Caco-2 (cell line): ENCODE measurements around the gene C2orf49. TPM values are rescaled to one million over a fixed set of nuclear protein-coding genes. Genes with fewer than 3 reads are reported as not detected.

Experiments
- BruUV-seq: library from RNA; stranded (reverse); fragments of 400-500 nt; replicated peaks from 2 replicates; lab custom pipeline; 2021; lab: Mats Ljungman, UMichigan
- CTCF ChIA-PET: fragments of 300-600 bp; sonication (Branson Sonifier 250); formaldehyde crosslinking; loops from one replicate; lab custom pipeline; 2022; ENCODE audit warnings: antibody characterized with exemption; lab: Charles Lee
- POLR2A ChIA-PET: fragments of 300-600 bp; sonication (Branson Sonifier 250); formaldehyde crosslinking; loops from one replicate; lab custom pipeline; 2022; ENCODE audit warnings: antibody characterized with exemption; lab: Charles Lee
- DNase-seq, 2 experiments: peaks; one replicate each; pipeline versions ENCODE4 v3.0.0 to v3.0.0-alpha.2; 2020 to 2022
- H3K27me3 ChIP-seq: replicated peaks from 2 replicates; pipeline ENCODE4 v1.6.0; 2011; ENCODE audit warnings: low read length; ENCODE audit not compliant: control insufficient read depth, insufficient read depth
- H3K36me3 ChIP-seq: 2 replicates; pipeline ENCODE4 v1.5.1; 2011; ENCODE audit warnings: low read length; ENCODE audit not compliant: control insufficient read depth, insufficient read depth
- H3K4me1 ChIP-seq: fragments of 250-450 bp; sonication (Bioruptor Pico); 2 replicates; pipeline ENCODE4 v1.5.1; 2020; ENCODE audit warnings: mild to moderate bottlenecking
- H3K4me3 ChIP-seq: 2 replicates; pipeline ENCODE4 v1.5.1; 2011; ENCODE audit warnings: low read depth, mild to moderate bottlenecking, control low read depth, low read length
- H3K9me3 ChIP-seq: fragments of 250-450 bp; sonication (Bioruptor Pico); 2 replicates; pipeline ENCODE4 v1.5.1; 2020; ENCODE audit warnings: mild to moderate bottlenecking, moderate library complexity
- H3K27ac Mint-ChIP-seq: one replicate; pipeline ENCODE4 v1.8.0; 2022; ENCODE audit warnings: mixed read lengths; ENCODE audit not compliant: unreplicated experiment
- H3K27me3 Mint-ChIP-seq: one replicate; pipeline ENCODE4 v1.8.0; 2022; ENCODE audit warnings: mixed read lengths; ENCODE audit not compliant: insufficient read depth, unreplicated experiment
- H3K36me3 Mint-ChIP-seq: one replicate; pipeline ENCODE4 v1.8.0; 2022; ENCODE audit warnings: mild to moderate bottlenecking, mixed read lengths; ENCODE audit not compliant: insufficient read depth, unreplicated experiment
- H3K4me1 Mint-ChIP-seq: one replicate; pipeline ENCODE4 v1.8.0; 2022; ENCODE audit warnings: low read depth, mixed read lengths; ENCODE audit not compliant: unreplicated experiment
- H3K4me3 Mint-ChIP-seq: one replicate; pipeline ENCODE4 v1.8.0; 2022; ENCODE audit warnings: mild to moderate bottlenecking, moderate library complexity, mixed read lengths; ENCODE audit not compliant: unreplicated experiment
- H3K9me3 Mint-ChIP-seq: one replicate; pipeline ENCODE4 v1.8.0; 2022; ENCODE audit warnings: mixed read lengths; ENCODE audit not compliant: unreplicated experiment
- CTCF ChIP-seq, 2 experiments: fragments of 200-600 bp in 1 of 2; IDR thresholded peaks; 1 replicate in 1 of 2; 2 replicates in 1 of 2; pipeline versions ENCODE4 v1.5.1 to v1.8.0; 2011 to 2022; ENCODE audit warnings: antibody characterized with exemption in 1 of 2, control low read depth in 1 of 2, inconsistent platforms in 1 of 2, low read depth in 1 of 2, low read length in 1 of 2, mild to moderate bottlenecking in 1 of 2, moderate library complexity in 1 of 2; ENCODE audit not compliant: insufficient read depth in 1 of 2, severe bottlenecking in 1 of 2, unreplicated experiment in 1 of 2
- intact Hi-C: fragments of 100-400 bp; cut with micrococcal nuclease; formaldehyde crosslinking; loops from one replicate; pipeline ENCODE4 v1.10.0; 2022; ENCODE audit not compliant: unreplicated experiment
- total RNA-seq: library from RNA; stranded (reverse); gene quantifications from 2 replicates; pipeline ENCODE4 v1.2.3, GENCODE V29; 2022

C2orf49 gene
- total RNA-seq, 1 experiment from 2014 or later = 24.8 TPM

- ChIA-PET CTCF (no interaction called here), POLR2A (no interaction called here)
- Mint-ChIP-seq H3K36me3 (peaks cover 70% of the 10 kb centered on the region), H3K27me3 (no peaks in the 10 kb centered on the region), H3K27ac (no peak overlapping the region), H3K4me3 (no peak overlapping the region), H3K4me1 (peaks cover 20% of the 10 kb centered on the region), H3K9me3 (no peaks in the 10 kb centered on the region)
- intact Hi-C loops = no loop called here
- TF ChIP-seq CTCF (IDR thresholded peaks at IDR 0.05; ENCODE audit: insufficient read depth in 1 of 2, low read depth in 1 of 2, low read length in 1 of 2, severe bottlenecking in 1 of 2, unreplicated experiment in 1 of 2) = no peak
- Histone ChIP-seq H3K36me3 (no peaks in the 10 kb centered on the region), H3K4me1 (peaks cover 26% of the 10 kb centered on the region), H3K4me3 (no peak overlapping the region), H3K27me3 (no peaks in the 10 kb centered on the region), H3K9me3 (no peaks in the 10 kb centered on the region)
- no peak for DNase-seq
- BruUV-seq = no TSS peak
Measured at GRCh38 chr2:105382177-105382576, 44.8 kb downstream of the C2orf49 start.

- Mint-ChIP-seq H3K27me3 (no peaks in the 10 kb centered on the region), H3K4me3 (no peak overlapping the region), H3K27ac (no peak overlapping the region), H3K36me3 (peaks cover 75% of the 10 kb centered on the region), H3K9me3 (no peaks in the 10 kb centered on the region), H3K4me1 (peaks cover 22% of the 10 kb centered on the region)
- intact Hi-C loops = loop anchor here (2.0 kb wide), 1 partner anchor 71 kb away; no protein-coding TSS in a partner anchor
- POLR2A ChIA-PET = no interaction called here
- Histone ChIP-seq H3K36me3 (no peaks in the 10 kb centered on the region), H3K9me3 (no peaks in the 10 kb centered on the region), H3K4me3 (no peak overlapping the region), H3K4me1 (peaks cover 13% of the 10 kb centered on the region), H3K27me3 (no peaks in the 10 kb centered on the region)
- CTCF ChIA-PET = no interaction called here
- no peak for TF ChIP-seq CTCF (IDR thresholded peaks at IDR 0.05; ENCODE audit: insufficient read depth in 1 of 2, low read depth in 1 of 2, low read length in 1 of 2, severe bottlenecking in 1 of 2, unreplicated experiment in 1 of 2)
- DNase-seq = no peak
- BruUV-seq = no TSS peak
Measured at GRCh38 chr2:105383432-105384166, 46.3 kb downstream of the C2orf49 start.

- TF ChIP-seq CTCF (IDR thresholded peaks at IDR 0.05; ENCODE audit: insufficient read depth in 1 of 2, low read depth in 1 of 2, low read length in 1 of 2, severe bottlenecking in 1 of 2, unreplicated experiment in 1 of 2) = no peak
- intact Hi-C loops = loop anchor here (2.0 kb wide), 1 partner anchor 71 kb away; no protein-coding TSS in a partner anchor
- no peak overlapping the region for H3K4me3 Mint-ChIP-seq
- no peaks in the 10 kb centered on the region for H3K9me3 ChIP-seq
- H3K4me1 Mint-ChIP-seq = peaks cover 19% of the 10 kb centered on the region
- no peaks in the 10 kb centered on the region for H3K27me3 ChIP-seq
- H3K4me1 ChIP-seq = peaks cover 11% of the 10 kb centered on the region
- ChIA-PET CTCF (no interaction called here), POLR2A (no interaction called here)
- no peak for DNase-seq
- H3K36me3 Mint-ChIP-seq = peaks cover 81% of the 10 kb centered on the region
- no peak overlapping the region for H3K27ac Mint-ChIP-seq
- no peaks in the 10 kb centered on the region for H3K9me3 Mint-ChIP-seq
- no peaks in the 10 kb centered on the region for H3K27me3 Mint-ChIP-seq
- no TSS peak for BruUV-seq
- no peaks in the 10 kb centered on the region for H3K36me3 ChIP-seq
- H3K4me3 ChIP-seq = no peak overlapping the region
Measured at GRCh38 chr2:105384216-105384615, 46.9 kb downstream of the C2orf49 start.
